ENCODE data around the gene PIK3R1. TPM values are rescaled to one million over a fixed set of nuclear protein-coding genes. Genes with fewer than 3 reads are reported as not detected.

Gene PIK3R1
- total RNA-seq, 4 donors from 2014 or later: 244 to 563 (median 329) TPM

DNA sequence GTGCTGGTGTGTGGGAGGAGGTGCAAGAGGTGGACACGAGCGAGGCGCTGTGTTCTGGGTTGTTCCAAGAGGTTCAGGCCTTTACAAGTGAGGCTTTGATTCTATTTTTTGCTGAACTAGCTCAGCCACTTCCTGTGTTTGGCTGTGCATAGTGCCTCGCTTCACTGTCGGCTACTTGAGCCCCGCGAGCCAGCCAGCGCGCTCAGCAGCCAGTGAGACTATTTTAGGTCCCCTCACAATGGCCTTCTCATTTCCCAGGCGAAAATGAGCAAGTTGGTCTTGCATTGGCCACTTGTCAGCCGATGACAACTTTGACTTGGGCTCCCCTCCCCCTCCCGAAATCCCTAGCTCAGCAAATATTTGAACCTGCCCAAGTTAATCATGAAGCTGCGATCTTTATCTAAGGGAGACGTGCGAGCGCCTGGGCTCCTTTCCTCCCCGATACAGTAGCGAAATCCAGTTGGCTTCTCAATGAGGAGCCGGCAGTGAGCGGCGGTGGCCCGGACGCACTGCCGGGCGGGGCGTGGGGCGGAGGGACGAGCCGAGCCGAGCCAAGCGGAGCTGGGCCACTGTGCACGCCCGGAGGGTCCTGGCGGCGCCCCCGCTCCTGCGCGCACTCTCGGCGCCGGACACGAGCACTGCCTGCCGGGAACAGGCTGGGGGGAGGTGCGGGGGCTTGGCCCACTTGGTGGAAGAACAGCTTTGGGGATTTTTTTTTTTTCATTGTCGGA, 72.6 kb downstream of the PIK3R1 start:
- Histone ChIP-seq H3K4me3 (peak overlapping the region; percentile 54 to 62 (median 56)), H3K4me1 (peaks cover 66 to 100% (median 100%) of the 10 kb centered on the region in 4 donors), H3K9me3 (no peaks in the 10 kb centered on the region), H3K36me3 (peaks cover 18 to 38% (median 27%) of the 10 kb centered on the region in 4 donors), H3K27ac (replicated peaks in 1 of 4) (peak overlapping the region; percentile 80 to 89 (median 86)), H3K27me3 (no peaks in the 10 kb centered on the region)
- no peak for TF ChIP-seq POLR2A (IDR thresholded peaks at IDR 0.05; ENCODE audit: low read depth)
- TF ChIP-seq, protein P1, sequence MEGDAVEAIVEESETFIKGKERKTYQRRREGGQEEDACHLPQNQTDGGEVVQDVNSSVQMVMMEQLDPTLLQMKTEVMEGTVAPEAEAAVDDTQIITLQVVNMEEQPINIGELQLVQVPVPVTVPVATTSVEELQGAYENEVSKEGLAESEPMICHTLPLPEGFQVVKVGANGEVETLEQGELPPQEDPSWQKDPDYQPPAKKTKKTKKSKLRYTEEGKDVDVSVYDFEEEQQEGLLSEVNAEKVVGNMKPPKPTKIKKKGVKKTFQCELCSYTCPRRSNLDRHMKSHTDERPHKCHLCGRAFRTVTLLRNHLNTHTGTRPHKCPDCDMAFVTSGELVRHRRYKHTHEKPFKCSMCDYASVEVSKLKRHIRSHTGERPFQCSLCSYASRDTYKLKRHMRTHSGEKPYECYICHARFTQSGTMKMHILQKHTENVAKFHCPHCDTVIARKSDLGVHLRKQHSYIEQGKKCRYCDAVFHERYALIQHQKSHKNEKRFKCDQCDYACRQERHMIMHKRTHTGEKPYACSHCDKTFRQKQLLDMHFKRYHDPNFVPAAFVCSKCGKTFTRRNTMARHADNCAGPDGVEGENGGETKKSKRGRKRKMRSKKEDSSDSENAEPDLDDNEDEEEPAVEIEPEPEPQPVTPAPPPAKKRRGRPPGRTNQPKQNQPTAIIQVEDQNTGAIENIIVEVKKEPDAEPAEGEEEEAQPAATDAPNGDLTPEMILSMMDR (IDR thresholded peaks at IDR 0.05): no peak
- TF ChIP-seq EP300 (IDR thresholded peaks at IDR 0.05): no peak
- TF ChIP-seq POLR2AphosphoS5 (IDR thresholded peaks at IDR 0.05): peak; percentile 38 to 53
- intact Hi-C loops (cut with DNase I): loop anchor here (2.0 to 5.0 kb wide), 3 partner anchors 71 to 674 kb away; partner anchors contain the start of gene PIK3R1
- WGBS: 11% methylated on average over 12 of the region's 45 CpGs
- no peak for DNase-seq (ENCODE audit: extremely low spot score)

DNA sequence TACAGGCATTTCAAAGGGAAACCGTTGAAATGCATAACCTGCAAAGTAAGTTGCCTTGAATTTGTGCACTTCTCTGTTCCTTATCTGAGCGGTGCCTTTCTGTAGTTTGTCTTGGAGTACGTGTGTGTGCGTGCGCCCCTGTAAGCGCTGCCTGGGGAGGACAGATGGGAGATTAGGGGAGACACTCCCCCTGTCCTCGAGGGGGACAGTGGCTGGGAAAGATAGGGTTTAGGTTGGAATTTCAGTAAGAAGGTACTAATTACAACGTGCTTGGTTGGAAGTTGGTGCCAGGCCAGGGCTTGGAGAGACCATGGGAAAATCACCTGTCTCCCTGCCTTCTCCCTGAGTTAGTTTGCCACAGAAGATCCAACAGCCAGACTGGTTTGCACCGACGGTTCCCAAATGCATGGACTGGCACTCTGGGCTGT, 73.2 kb downstream of the PIK3R1 start:
- TF ChIP-seq POLR2A (IDR thresholded peaks at IDR 0.05; ENCODE audit: low read depth) (no peak), POLR2AphosphoS5 (IDR thresholded peaks at IDR 0.05) (peak in 1 of 2 donors; percentile 10), EP300 (IDR thresholded peaks at IDR 0.05) (no peak)
- TF ChIP-seq, protein P1 (IDR thresholded peaks at IDR 0.05): no peak
- peak overlapping the region; percentile 54 to 62 (median 56) for H3K4me3 ChIP-seq
- peak overlapping the region; percentile 80 to 89 (median 86) for H3K27ac ChIP-seq (replicated peaks in 1 of 4)
- H3K4me1 ChIP-seq: peaks cover 61 to 97% (median 96%) of the 10 kb centered on the region in 4 donors
- no peak for DNase-seq (ENCODE audit: extremely low spot score)
- H3K9me3 ChIP-seq: no peaks in the 10 kb centered on the region
- 12% methylated on average over 10 of the region's 10 CpGs for WGBS
- peaks cover 23 to 38% (median 27%) of the 10 kb centered on the region in 4 donors for H3K36me3 ChIP-seq
- intact Hi-C loops (cut with DNase I): loop anchor here (5.0 kb wide), 2 partner anchors 71 to 674 kb away; partner anchors contain the start of gene PIK3R1
- no peaks in the 10 kb centered on the region for H3K27me3 ChIP-seq

DNA sequence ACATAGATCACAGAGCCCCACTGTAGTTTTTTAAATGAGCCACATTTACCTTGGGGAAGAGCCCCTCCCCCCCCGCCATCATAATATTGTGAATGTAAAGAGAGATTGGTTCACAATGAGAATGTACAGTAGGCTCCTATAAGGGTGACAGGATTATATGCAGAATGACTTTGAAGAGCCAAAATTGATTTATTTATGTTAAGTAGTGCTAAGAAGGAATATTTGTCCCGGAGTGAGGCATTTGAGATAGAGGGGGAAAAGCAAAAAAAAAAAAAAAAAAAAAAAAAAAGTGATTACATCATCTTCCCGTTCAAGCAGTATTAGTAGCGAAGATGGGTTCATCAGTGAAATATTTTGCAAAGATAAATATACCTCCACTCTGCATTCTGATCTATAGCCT, 73.9 kb downstream of the PIK3R1 start:
- TF ChIP-seq POLR2A (IDR thresholded peaks at IDR 0.05; ENCODE audit: low read depth) (no peak), POLR2AphosphoS5 (IDR thresholded peaks at IDR 0.05) (no peak), EP300 (IDR thresholded peaks at IDR 0.05) (no peak)
- TF ChIP-seq, protein P1 (IDR thresholded peaks at IDR 0.05): no peak

DNA sequence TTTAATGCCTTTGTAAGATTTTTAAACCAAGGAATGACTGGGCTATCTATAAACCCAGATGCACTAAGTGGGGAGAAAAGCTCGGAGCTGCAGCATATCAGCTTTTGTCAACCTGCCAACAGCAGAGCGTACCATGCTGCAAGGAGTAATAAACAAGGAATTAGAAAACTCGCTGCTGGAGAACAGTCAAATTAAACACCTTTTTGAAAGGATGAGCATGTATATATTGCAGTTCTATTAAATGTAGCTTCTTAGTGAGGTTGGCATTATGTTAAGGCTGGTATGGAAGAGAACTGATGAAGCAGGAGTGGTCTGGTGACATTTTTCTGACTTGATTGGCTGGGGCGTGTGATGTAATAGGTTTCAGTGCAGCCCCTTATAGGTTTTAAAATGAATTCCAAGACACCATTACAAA, 74.7 kb downstream of the PIK3R1 start:
- H3K27ac ChIP-seq (replicated peaks in 1 of 4): peak overlapping the region; percentile 80 to 89 (median 86)
- intact Hi-C loops (cut with DNase I): no loop called here
- H3K27me3 ChIP-seq: no peaks in the 10 kb centered on the region
- peaks cover 31 to 38% (median 32%) of the 10 kb centered on the region in 4 donors for H3K36me3 ChIP-seq
- H3K4me1 ChIP-seq: peaks cover 56 to 82% (median 80%) of the 10 kb centered on the region in 4 donors
- TF ChIP-seq EP300 (IDR thresholded peaks at IDR 0.05): no peak
- TF ChIP-seq, protein P1 (IDR thresholded peaks at IDR 0.05): no peak
- no peak for TF ChIP-seq POLR2A (IDR thresholded peaks at IDR 0.05; ENCODE audit: low read depth)
- peak in 1 of 2 donors; percentile 26 for TF ChIP-seq POLR2AphosphoS5 (IDR thresholded peaks at IDR 0.05)
- H3K4me3 ChIP-seq: peak overlapping the region in 2 of 4 donors; percentile 27 to 56
- 32% methylated on average over 4 of the region's 4 CpGs for WGBS
- DNase-seq (ENCODE audit: extremely low spot score): no peak
- no peaks in the 10 kb centered on the region for H3K9me3 ChIP-seq

More for the DNA sequence above, 73.9 kb downstream of the PIK3R1 start:
- WGBS: 43% methylated on average over 4 of the region's 4 CpGs
- peak overlapping the region; percentile 80 to 89 (median 86) for H3K27ac ChIP-seq (replicated peaks in 1 of 4)
- no peaks in the 10 kb centered on the region for H3K9me3 ChIP-seq
- peak overlapping the region in 3 of 4 donors; percentile 54 to 62 (median 56) for H3K4me3 ChIP-seq
- peaks cover 59 to 90% (median 88%) of the 10 kb centered on the region in 4 donors for H3K4me1 ChIP-seq
- H3K36me3 ChIP-seq: peaks cover 23 to 38% (median 28%) of the 10 kb centered on the region in 4 donors
- no peaks in the 10 kb centered on the region for H3K27me3 ChIP-seq
- no peak for DNase-seq (ENCODE audit: extremely low spot score)
- intact Hi-C loops (cut with DNase I): loop anchor here (5.0 kb wide), 2 partner anchors 72 to 673 kb away; partner anchors contain the start of gene PIK3R1
